ENCODE data around the gene ITGA8.

DNA sequence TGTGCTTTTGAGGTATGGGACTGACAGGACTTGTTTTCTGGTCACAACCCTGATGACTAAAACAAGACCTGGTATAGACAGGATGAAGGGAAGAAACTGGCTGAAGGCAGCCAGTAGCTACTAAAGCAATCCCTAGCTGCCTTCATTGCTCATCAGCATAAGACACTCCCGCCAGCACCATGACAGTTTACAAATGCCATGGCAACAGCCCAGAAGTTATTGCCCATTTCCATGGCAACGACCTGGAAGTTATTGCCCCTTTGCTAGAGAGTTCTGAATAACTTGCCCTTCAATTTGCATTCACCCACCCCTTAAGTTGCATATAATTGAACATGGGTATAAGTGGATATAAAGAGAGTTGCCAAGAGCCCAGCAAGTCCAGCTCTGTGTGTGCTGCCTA is 179.0 kb downstream of the ITGA8 start:
- TF ChIP-seq GATA3 (IDR thresholded peaks at IDR 0.05; ENCODE audit: low read depth, low read length) (no peak), GATA2 (IDR thresholded peaks at IDR 0.05; ENCODE audit: low read depth, low read length) (no peak)
